ENCODE measurements around the gene NOP58.
"Not testable (repeated sequence)": the region's sequence is repeated elsewhere in the genome, so short reads cannot be mapped to it uniquely, and the experiment has no call there.

The NOP58 gene

GRCh38 chr2:202299712-202300111 is 34.1 kb downstream of the NOP58 start:
- DNase-seq (ENCODE audit: low read depth, low spot score): no peak

- no peak for DNase-seq (ENCODE audit: low read depth, low spot score)
These were observed 40.5 kb downstream of the NOP58 start for GRCh38 chr2:202306034-202306433.

- peak; percentile 22 for DNase-seq (ENCODE audit: low read depth, low spot score)
These were observed 42.1 kb downstream of the NOP58 start for GRCh38 chr2:202307690-202308089.

DNA sequence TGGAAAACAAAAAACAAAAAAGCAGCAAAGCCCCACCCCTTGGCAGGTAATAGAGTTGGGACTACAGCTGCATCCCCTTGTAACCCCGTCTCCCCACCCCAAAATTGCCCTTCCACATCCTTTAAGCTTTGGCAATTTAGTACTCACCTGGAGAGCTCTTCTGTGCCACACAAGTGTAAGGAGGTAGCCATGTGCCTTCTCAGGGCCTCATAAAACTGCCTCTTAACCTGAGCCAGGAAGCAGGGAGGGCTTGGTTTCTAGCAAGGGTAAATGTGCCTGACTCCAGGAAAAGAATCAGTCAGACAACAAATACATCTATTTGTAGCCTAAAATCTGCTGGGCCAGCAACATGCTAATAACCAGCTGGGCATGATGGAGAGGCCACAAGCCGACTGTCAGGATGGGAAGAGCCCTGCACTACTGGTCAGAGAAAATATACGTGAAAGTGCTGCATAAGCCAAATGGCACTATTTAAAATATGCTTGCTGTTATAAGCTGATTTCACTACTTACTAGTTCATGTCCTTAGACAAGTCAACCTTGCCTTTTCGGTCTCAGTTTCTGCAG is 46.3 kb downstream of the NOP58 start:
- DNase-seq (ENCODE audit: low read depth, low spot score): no peak

DNA sequence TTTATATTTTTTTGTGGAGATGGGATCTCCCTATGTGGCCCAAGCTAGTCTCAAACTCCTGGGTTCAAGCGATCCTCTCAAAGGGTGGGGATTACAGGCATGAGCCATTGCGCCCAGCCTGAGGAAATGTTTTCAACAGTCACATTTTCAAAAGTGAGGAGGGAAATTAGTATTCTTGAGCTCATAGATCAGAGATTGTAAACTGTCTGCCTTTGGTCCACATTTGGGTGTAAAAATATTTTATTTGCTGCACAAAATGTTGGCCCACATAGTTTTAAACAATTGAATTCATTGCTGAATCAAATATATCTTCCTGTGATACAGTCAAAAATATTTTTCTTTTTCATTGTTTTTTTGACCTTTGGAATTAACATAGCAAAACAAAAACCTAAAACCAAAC is 48.6 kb downstream of the NOP58 start:
- DNase-seq (ENCODE audit: low read depth, low spot score): no peak

DNA sequence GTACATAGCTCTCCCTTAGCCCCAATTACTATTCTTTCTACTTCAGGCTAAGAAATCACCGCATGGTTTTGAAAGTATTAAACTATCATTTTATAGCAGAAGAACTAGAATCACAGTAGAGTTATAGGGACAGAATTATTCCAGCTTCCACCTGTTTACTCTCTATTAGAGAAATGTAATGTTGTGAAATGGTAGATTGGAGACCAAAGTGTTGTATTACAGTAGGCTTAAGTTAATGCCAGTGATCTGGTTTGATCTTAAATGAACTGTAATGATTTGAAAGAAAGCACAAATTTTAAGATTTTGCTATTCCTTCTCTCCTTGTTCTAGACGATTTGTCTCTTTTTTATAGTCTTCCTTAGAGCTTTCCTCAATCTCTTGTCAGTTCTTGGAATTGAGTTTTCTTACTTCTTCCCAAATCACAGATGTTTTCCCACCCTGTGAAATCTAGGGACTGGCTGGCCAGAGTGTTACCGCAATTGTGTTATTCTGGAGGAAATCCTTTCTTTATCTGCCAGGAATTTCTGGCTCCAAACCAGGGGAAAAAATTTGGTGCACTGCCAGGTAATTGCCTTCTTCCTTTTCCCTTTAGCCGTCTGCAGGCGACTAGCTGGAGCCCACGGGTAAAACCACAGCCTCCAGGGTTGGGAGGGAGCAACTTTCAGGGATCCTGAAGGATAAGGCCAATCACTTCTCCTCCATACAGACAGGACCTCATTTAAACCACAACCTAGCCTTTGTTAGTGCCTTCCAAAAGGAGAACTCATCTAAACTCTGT is 51.7 kb downstream of the NOP58 start:
- DNase-seq (ENCODE audit: low read depth, low spot score): peak; percentile 28

DNA sequence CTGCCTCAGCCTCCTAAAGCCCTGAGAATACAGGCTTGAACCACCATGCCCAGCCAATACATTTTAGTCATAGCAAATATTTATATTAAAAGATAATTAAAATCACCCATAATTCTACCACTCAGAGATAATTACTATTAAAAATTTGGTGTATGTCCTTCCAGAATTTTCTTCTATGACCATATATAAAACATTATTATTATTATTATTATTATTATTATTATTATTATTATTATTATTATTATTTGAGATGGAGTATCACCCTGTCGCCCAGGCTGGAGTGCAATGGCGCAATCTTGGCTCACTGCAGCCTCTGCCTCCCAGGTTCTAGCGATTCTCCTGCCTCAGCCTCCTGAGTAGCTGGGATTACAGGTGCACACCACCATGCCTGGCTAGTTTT is 54.8 kb downstream of the NOP58 start:
- not testable (repeated sequence) for DNase-seq (ENCODE audit: low read depth, low spot score)

DNA sequence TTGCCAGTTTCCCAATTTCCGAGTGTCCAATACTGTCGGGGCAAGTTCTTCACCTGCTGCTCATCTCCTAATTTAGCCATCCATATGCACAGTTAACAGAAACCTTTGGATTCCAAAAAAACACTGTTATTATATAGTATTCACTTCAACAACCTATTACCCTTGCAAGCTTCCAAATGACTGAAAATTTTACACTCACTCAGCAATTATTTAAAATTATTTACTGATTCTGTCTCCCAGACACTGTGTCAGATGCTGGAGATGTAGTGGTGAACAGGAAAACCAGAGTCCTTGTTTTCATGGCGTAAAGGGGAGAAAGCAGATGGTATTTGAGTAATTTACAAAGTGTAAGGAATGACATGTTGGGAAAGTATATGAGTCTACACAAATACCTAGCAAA is 56.9 kb downstream of the NOP58 start:
- no peak for DNase-seq (ENCODE audit: low read depth, low spot score)

DNA sequence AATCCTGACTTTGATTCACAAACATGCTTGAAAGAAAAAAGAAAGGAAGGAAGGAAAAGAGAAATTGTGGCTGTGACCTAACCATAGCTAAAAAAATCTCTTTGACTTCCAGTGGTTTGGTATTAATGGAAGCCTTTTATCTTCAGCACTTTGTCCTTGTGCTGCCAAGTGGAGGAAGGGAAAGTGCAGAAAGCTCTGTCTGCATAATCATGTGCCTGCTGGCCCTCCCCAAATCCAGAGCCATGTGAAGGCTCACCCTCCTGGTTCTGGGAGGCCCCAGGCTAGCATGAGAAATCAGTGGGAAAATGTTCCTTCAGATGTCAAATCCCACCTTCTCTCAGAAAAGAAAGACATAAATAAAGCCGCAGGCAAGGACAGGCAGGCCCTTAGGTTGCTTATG is 62.3 kb downstream of the NOP58 start:
- peak; percentile 79 for DNase-seq (ENCODE audit: low read depth, low spot score)

- no peak for DNase-seq (ENCODE audit: low read depth, low spot score)
These were observed 70.4 kb downstream of the NOP58 start for GRCh38 chr2:202335791-202336467.

- DNase-seq (ENCODE audit: low read depth, low spot score): no peak
These were observed 71.6 kb downstream of the NOP58 start for GRCh38 chr2:202337151-202337550.

DNA sequence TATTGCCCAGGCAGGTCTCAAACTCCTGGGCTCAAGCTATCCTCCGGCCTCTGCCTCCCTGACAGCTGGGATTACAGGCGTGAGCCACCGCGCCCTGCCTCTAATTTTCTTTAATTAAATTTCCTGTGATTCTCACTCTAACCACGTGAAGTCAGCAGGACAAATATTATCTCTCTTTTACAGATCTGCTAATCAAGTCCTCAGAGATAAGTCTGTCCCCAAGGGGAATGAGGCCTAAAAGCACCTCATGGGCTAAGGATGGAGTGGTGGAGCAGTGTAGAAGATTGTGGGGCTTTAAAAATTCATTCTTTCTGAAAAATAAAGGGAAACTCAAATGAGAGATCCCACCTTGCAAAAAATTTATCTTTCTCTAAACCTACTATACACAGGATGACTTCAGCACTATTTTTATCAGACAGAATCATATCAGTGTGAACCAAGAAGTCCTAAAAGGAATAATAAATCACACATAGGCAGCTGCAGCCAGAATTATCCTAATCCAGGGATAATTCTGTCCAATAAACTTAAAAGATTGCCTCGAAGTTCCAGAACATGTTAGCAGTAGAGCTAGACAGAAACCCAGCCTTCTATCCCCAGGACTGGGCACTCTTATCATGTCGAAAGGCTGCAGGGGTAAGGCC is 72.3 kb downstream of the NOP58 start:
- no peak for DNase-seq (ENCODE audit: low read depth, low spot score)

DNA sequence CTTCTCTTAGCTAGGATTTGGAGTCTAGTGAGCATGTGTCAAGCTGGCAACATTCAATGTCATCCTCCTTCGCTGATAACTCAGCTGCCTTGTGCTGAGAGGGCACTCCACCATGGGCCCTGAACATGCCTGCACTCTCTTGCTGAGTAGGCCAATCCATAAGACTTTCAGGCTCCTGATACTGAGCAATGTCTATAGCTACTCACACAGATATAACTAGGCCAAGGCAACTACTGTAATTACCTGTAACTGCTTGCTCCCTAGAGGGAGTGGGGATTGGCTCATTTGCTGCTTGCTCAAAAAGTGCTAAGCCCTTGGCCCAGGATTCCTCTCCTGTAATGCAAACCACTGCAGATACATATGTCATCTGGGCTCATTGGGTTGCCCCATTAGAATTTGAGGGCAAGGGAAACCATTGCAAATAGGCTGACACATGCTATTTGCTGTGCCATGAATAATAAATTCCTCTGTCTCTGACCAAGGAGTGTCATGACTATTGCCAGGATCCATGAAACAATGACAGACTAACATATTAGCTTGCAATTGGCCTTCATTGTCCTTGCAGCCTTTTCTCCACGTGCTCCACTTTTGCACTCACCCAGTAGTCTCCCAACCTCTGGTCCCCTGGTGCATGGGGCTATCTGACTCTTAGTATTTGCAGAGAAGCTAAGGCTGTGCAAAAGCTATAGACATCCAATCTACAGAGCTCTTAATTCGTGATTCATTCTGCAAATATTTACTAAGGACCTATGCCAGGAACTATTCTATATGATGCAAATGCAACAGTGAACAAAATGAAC is 73.7 kb downstream of the NOP58 start:
- no peak for DNase-seq (ENCODE audit: low read depth, low spot score)

- peak; percentile 58 for DNase-seq (ENCODE audit: low read depth, low spot score)
These were observed 78.6 kb downstream of the NOP58 start for GRCh38 chr2:202344178-202344577.

DNA sequence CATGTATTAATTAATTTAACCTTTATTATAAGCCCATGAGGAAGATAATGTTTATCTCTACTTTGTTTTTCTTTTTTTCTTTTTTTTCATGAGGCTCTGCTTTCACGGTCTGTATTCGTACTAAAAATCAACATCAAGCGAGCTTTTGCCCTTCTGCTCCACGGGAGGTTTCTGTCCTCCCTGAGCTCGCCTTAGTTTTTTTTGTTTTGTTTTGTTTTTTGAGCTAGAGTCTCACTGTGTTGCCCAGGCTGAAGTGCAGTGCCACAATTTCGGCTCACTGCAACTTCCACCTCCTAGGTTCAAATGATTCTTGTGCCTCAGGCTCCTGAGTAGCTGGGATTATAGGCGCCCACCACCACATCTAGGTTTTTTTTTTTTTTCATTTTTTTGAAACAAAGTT is 80.6 kb downstream of the NOP58 start:
- DNase-seq (ENCODE audit: low read depth, low spot score): no peak

Measured in ELF-1 (cell line).